K562 (cell line): ENCODE data around the gene LAMTOR1. TPM values are rescaled to one million over a fixed set of nuclear protein-coding genes. Genes with fewer than 3 reads are reported as not detected.
"Not testable (repeated sequence)": the region's sequence is repeated elsewhere in the genome, so short reads cannot be mapped to it uniquely, and the experiment has no call there.

Experiments
- ATAC-seq: fragments of 200-7000 bp; cut with Tn5 transposase; 3 replicates; pipeline ENCODE4 v1.9.1; 2020; ENCODE audit warnings: moderate library complexity
- BruUV-seq: library from RNA; stranded (reverse); fragments of 400-500 nt; replicated peaks from 2 replicates; lab custom pipeline; 2021; lab: Mats Ljungman, UMichigan
- CTCF ChIA-PET: fragments of 300-600 bp; formaldehyde crosslinking; extraction: SDS; loops from one replicate; lab custom pipeline; 2021; ENCODE audit warnings: low intra/inter-chr PET ratio; lab: Yijun Ruan, JAX
- POLR2A ChIA-PET: fragments of 300-600, 350-650 bp; sonication (Branson Sonifier 250); formaldehyde crosslinking; extraction: SDS; loops from one replicate; lab custom pipeline; 2021; ENCODE audit warnings: antibody characterized with exemption, inconsistent platforms; lab: Yijun Ruan, JAX
- DNase-seq, 4 experiments: peaks; one replicate each; pipeline versions ENCODE4 v3.0.0 to v3.0.0-alpha.2; 2011 to 2018; ENCODE audit warnings: low spot score in 3 of 4, mixed read lengths in 3 of 4; ENCODE audit errors: extremely low read depth in 1 of 4
- FAIRE-seq: peaks from 2 replicates; lab custom pipeline; 2011; peaks lifted over from hg19 to GRCh38; lab: Jason Lieb, UNC
- H2AFZ ChIP-seq: 2 replicates; pipeline ENCODE4 v1.6.0; 2011; ENCODE audit warnings: low read depth, low read length, control low read depth, inconsistent platforms
- H3K27ac ChIP-seq: fragments of 200-600 bp; 3 replicates; pipeline ENCODE4 v1.8.0; 2011; ENCODE audit warnings: low read depth, mild to moderate bottlenecking, control low read depth, inconsistent platforms, low read length, moderate library complexity, mixed read lengths; ENCODE audit errors: extremely low read depth
- H3K27me3 ChIP-seq, 2 experiments: fragments of 300-600 bp in 1 of 2; 2 replicates in 1 of 2; 3 replicates in 1 of 2; pipeline versions ENCODE4 v1.6.0 to v1.8.0; 2011; ENCODE audit warnings: inconsistent platforms in 2 of 2, low read length in 2 of 2, mild to moderate bottlenecking in 1 of 2, mixed read lengths in 1 of 2, moderate library complexity in 1 of 2; ENCODE audit not compliant: control insufficient read depth in 2 of 2, insufficient read depth in 2 of 2
- H3K36me3 ChIP-seq: fragments of 300-600 bp; 3 replicates; pipeline ENCODE4 v1.8.0; 2011; ENCODE audit warnings: mild to moderate bottlenecking, low read length, inconsistent platforms; ENCODE audit not compliant: control insufficient read depth, insufficient read depth
- H3K4me1 ChIP-seq, 2 experiments: fragments of 200-600 bp in 1 of 2; replicated peaks in 1 of 2; 2 replicates in 1 of 2; 3 replicates in 1 of 2; pipeline versions ENCODE4 v1.5.1 to v1.8.0; 2011; ENCODE audit warnings: inconsistent platforms in 2 of 2, low read length in 2 of 2, mild to moderate bottlenecking in 1 of 2, mixed read lengths in 1 of 2, moderate library complexity in 1 of 2; ENCODE audit not compliant: control insufficient read depth in 2 of 2, insufficient read depth in 2 of 2
- H3K4me2 ChIP-seq: 2 replicates; pipeline ENCODE4 v1.6.1; 2011; ENCODE audit warnings: low read length, control low read depth, inconsistent platforms, mixed read lengths; ENCODE audit not compliant: insufficient read depth
- H3K4me3 ChIP-seq: fragments of 200-600 bp; sonication (generic), shearing (Covaris generic); 2 replicates; pipeline ENCODE4 v1.5.1; 2016; ENCODE audit warnings: control low read depth, inconsistent platforms
- H3K79me2 ChIP-seq: fragments of 200-600 bp; 3 replicates; pipeline ENCODE4 v1.8.0; 2011; ENCODE audit warnings: low read length, inconsistent platforms; ENCODE audit not compliant: control insufficient read depth, insufficient read depth
- H3K9ac ChIP-seq, 2 experiments: 2 replicates each; pipeline versions ENCODE4 v1.6.0 to v1.6.1; 2011; ENCODE audit warnings: low read depth in 2 of 2, low read length in 2 of 2, control low read depth in 1 of 2, inconsistent platforms in 1 of 2, mild to moderate bottlenecking in 1 of 2, mixed read lengths in 1 of 2; ENCODE audit not compliant: insufficient read depth in 1 of 2
- H3K9me1 ChIP-seq: one replicate; pipeline ENCODE4 v1.6.0; 2011; ENCODE audit warnings: inconsistent platforms, mild to moderate bottlenecking, low read length, moderate library complexity; ENCODE audit not compliant: control insufficient read depth, insufficient read depth
- H3K9me3 ChIP-seq: replicated peaks from 2 replicates; pipeline ENCODE4 v1.5.1; 2011; ENCODE audit warnings: low read depth, low read length, inconsistent platforms; ENCODE audit not compliant: control insufficient read depth, insufficient read depth
- H4K20me1 ChIP-seq: replicated peaks from 2 replicates; pipeline ENCODE4 v1.6.1; 2011; ENCODE audit warnings: low read length, inconsistent platforms, mixed read lengths; ENCODE audit not compliant: control insufficient read depth, insufficient read depth
- HNRNPLL ChIP-seq: fragments of 200-400 bp; formaldehyde crosslinking; IDR thresholded peaks from 2 replicates; pipeline ENCODE4 v1.6.1; 2017; ENCODE audit warnings: low read length, low read depth, mild to moderate bottlenecking; ENCODE audit not compliant: poor library complexity, severe bottlenecking
- JUNB ChIP-seq: fragments of 450-650 bp; formaldehyde crosslinking; conservative IDR thresholded peaks from 2 replicates; pipeline ENCODE4 v1.4.0; 2020; ENCODE audit warnings: mild to moderate bottlenecking
- MCM5 ChIP-seq: fragments of 450-650 bp; IDR thresholded peaks from 2 replicates; pipeline ENCODE4 v1.6.1; 2016; ENCODE audit warnings: low read depth
- MYBL2 ChIP-seq, 2 experiments: fragments of 450-650 bp in 1 of 2; sonication (generic) in 1 of 2; formaldehyde crosslinking in 1 of 2; IDR thresholded peaks; 2 replicates each; pipeline versions ENCODE4 v1.6.1 to v1.8.1; 2017 to 2022; ENCODE audit warnings: borderline replicate concordance in 1 of 2, inconsistent platforms in 1 of 2, low read depth in 1 of 2, mild to moderate bottlenecking in 1 of 2, missing genetic modification reagents in 1 of 2, moderate library complexity in 1 of 2
- NCOR1 ChIP-seq: fragments of 450-650 bp; IDR thresholded peaks from 2 replicates; pipeline ENCODE4 v1.6.1; 2016; ENCODE audit warnings: mild to moderate bottlenecking, moderate library complexity
- PRMT5 ChIP-seq: sonication (generic); formaldehyde crosslinking; IDR thresholded peaks from 2 replicates; pipeline ENCODE4 v1.5.0; 2020; ENCODE audit warnings: missing genetic modification reagents
- PTBP1 ChIP-seq: fragments of 200-400 bp; formaldehyde crosslinking; IDR thresholded peaks from 2 replicates; pipeline ENCODE4 v1.6.1; 2017; ENCODE audit warnings: low read depth, low read length
- SRF ChIP-seq, 2 experiments: fragments of 250-450, 450-650 bp in 1 of 2; sonication (Bioruptor Pico) in 1 of 2; sonication (generic) in 1 of 2; formaldehyde crosslinking; IDR thresholded peaks; 2 replicates each; pipeline versions ENCODE4 v1.5.0 to v1.5.1; 2020 to 2022; ENCODE audit warnings: mild to moderate bottlenecking in 1 of 2, missing genetic modification reagents in 1 of 2
- ZBTB17 ChIP-seq: fragments of 450-650 bp; formaldehyde crosslinking; IDR thresholded peaks from 2 replicates; pipeline ENCODE4 v1.4.0; 2020; ENCODE audit warnings: mild to moderate bottlenecking
- WGBS: fragments of 100-300 bp; shearing (Covaris generic); methylation state at CpG from one replicate; pipeline ENCODE4 v1.1.6; 2016; ENCODE audit warnings: low coverage, mixed read lengths; ENCODE audit not compliant: insufficient coverage; ENCODE audit errors: missing lambda C conversion rate; 5-methylcytosine and 5-hydroxymethylcytosine counted together
- in situ Hi-C: fragments of 300-500 bp; cut with MboI; formaldehyde crosslinking; loops from 4 replicates; pipeline ENCODE4 v1.15.0; 2018; ENCODE audit warnings: inconsistent platforms, mixed read lengths
- intact Hi-C: fragments of 100-400 bp; cut with micrococcal nuclease; formaldehyde crosslinking; loops from 2 replicates; pipeline ENCODE4 v1.14.2; 2022
- polyA plus RNA-seq, 8 experiments: library from polyadenylated mRNA; depleted of rRNA in 4 of 8; stranded (reverse) in 5 of 8; unstranded in 3 of 8; fragments of >200 nt; fragmentation: Nextera tagmentation in 2 of 8; fragmentation: Illumina TruSeq in 1 of 8; extraction: Ambion mirVana in 2 of 8; extraction: Trizol in 1 of 8; gene quantifications; 2 replicates each; pipeline versions ENCODE4 v1.2.1 to v1.2.3, GENCODE V29; 2011 to 2014; ENCODE audit warnings: inconsistent platforms in 1 of 8, missing spikeins in 1 of 8
- total RNA-seq, 7 experiments: library from RNA; depleted of rRNA in 6 of 7; stranded (reverse); fragments of >200 nt in 6 of 7; fragmentation: Illumina TruSeq in 2 of 7; extraction: Trizol in 2 of 7; gene quantifications; 2 replicates each; pipeline versions ENCODE4 v1.2.1 to v1.2.3, GENCODE V29; 2011 to 2021; ENCODE audit warnings: low replicate concordance in 1 of 7
- TF ChIP-seq, protein P1 (sequence below): fragments of 450-650 bp; conservative IDR thresholded peaks from 2 replicates; pipeline ENCODE4 v1.6.1; 2016; ENCODE audit warnings: missing genetic modification characterization, low read depth, mild to moderate bottlenecking, missing compliant biosample characterization, moderate library complexity

The LAMTOR1 gene
- total and polyA plus RNA-seq, 9 of the 15 experiments (the other 6 are each of a cell fraction or from before 2014, with no cell fraction given): 62.6 to 104 (median 85.3) TPM

DNA sequence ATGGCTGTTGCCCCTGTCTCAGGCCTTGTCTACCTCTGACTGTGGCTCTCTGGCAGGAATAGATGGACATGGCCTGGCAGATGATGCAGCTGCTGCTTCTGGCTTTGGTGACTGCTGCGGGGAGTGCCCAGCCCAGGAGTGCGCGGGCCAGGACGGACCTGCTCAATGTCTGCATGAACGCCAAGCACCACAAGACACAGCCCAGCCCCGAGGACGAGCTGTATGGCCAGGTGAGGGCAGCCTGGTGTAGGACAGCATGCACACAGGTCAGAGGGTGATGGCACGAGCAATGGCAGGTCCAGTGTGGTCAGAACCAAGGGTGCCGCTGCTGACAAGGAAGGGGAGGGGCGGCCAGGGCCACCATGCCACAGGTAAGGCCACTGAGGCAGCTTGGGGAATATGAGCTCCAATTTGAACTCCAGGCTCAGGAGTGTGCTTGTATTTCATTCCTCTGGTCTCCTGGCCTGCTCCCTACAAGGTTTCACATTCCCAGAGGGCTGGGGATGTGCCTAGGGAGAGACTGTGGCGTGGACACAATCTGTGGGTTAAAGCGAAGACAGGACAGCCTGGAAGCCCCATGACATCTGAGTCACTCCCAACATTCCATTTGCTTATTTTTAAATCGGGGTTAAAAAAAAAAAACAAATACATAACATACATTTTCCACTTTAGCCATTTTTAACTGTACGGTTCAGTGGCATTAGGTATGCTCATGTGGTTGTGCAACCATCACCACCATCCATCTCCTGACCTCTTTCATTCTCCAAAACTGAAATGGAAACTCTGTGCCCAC lies 33.0 kb upstream of the LAMTOR1 start:
- no peak overlapping the region for H2AFZ ChIP-seq
- in situ Hi-C loops (no loop called here), intact Hi-C loops (no loop called here)
- peaks cover 0 to 6% of the 10 kb centered on the region in 2 experiments; a peak in 3 of 5 replicates for H3K4me1 ChIP-seq
- WGBS: 70% methylated on average over 11 of the region's 14 CpGs
- no peaks in the 10 kb centered on the region for H4K20me1 ChIP-seq
- no peak overlapping the region for H3K27ac ChIP-seq
- DNase-seq (no peak), ATAC-seq (no peak), FAIRE-seq (no peak)
- H3K4me2 ChIP-seq: no peak overlapping the region
- ChIA-PET CTCF (no interaction called here), POLR2A (interaction anchor here (1.1 to 2.0 kb wide), 3 partner anchors 10 to 12 kb away, joined by 3 to 7 read pairs (median 3); no protein-coding TSS in a partner anchor)
- H3K9ac ChIP-seq: no peak overlapping the region
- H3K9me1 ChIP-seq: no peaks in the 10 kb centered on the region
- no peaks in the 10 kb centered on the region for H3K27me3 ChIP-seq
- H3K9me3 ChIP-seq: no peaks in the 10 kb centered on the region
- TF ChIP-seq, protein P1, sequence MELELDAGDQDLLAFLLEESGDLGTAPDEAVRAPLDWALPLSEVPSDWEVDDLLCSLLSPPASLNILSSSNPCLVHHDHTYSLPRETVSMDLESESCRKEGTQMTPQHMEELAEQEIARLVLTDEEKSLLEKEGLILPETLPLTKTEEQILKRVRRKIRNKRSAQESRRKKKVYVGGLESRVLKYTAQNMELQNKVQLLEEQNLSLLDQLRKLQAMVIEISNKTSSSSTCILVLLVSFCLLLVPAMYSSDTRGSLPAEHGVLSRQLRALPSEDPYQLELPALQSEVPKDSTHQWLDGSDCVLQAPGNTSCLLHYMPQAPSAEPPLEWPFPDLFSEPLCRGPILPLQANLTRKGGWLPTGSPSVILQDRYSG (tag): no peak
- no peak for TF ChIP-seq MCM5
- no peak for TF ChIP-seq NCOR1
- no peak for TF ChIP-seq HNRNPLL
- TF ChIP-seq MYBL2 (IDR thresholded peaks at IDR 0.05; ENCODE audit: low read depth): no peak
- no peak for TF ChIP-seq MYBL2 (CRISPR knock-in tag; IDR thresholded peaks at IDR 0.05; ENCODE audit: borderline replicate concordance)
- no peak for TF ChIP-seq JUNB (CRISPR knock-in tag)
- TF ChIP-seq SRF (CRISPR knock-in tag; IDR thresholded peaks at IDR 0.05): no peak
- TF ChIP-seq ZBTB17 (CRISPR knock-in tag): no peak
- no peak for TF ChIP-seq PRMT5 (CRISPR knock-in tag)
- TF ChIP-seq PTBP1: no peak
- BruUV-seq: no TSS peak
- H3K36me3 ChIP-seq: no peaks in the 10 kb centered on the region
- H3K79me2 ChIP-seq: no peaks in the 10 kb centered on the region
- no peak overlapping the region for H3K4me3 ChIP-seq

DNA sequence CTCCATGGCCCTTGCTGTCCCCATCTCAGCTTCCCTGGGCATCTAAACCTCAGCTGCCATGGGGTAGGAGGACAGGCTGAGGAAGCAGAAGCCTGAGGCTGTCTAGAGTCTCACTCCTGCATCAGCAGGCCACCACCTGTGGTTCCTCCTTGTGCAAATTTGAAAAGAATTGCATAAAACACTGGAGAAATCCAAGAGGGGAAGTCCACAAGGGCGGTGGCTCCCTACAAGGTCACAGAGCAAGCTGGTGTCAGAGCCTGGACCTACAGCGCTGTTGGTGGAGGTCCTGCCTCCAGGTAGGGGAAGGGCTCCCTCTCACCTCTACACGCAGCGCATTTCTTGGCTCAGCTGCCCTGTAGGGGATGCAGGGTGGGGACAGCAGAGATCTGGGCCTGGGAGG lies 32.4 kb upstream of the LAMTOR1 start, which contains the start of gene FOLR3:
TSS of gene FOLR3 (plus strand) at position 253 of the 400 bp plus-strand sequence. CDS start 228 bp downstream, outside the sequence.
- BruUV-seq, H3K27ac ChIP-seq, CTCF ChIA-PET, FAIRE-seq, H3K27me3 ChIP-seq, H3K4me3 ChIP-seq, DNase-seq, intact Hi-C loops, H3K4me1 ChIP-seq, H3K4me2 ChIP-seq, H3K36me3 ChIP-seq, H3K9me3 ChIP-seq, H3K79me2 ChIP-seq, H2AFZ ChIP-seq, ATAC-seq, in situ Hi-C loops, H4K20me1 ChIP-seq, H3K9ac ChIP-seq, H3K9me1 ChIP-seq: not testable (repeated sequence)
- WGBS: 63% methylated on average over 4 of the region's 4 CpGs
- POLR2A ChIA-PET: interaction anchor here (1.1 to 2.0 kb wide), 2 partner anchors 10 to 13 kb away, joined by 3 to 7 read pairs; no protein-coding TSS in a partner anchor
